HG02884 (cell line): Measurements from ENCODE around the gene LCOR.
"Not testable (repeated sequence)": the region's sequence is repeated elsewhere in the genome, so short reads cannot be mapped to it uniquely, and the experiment has no call there.

Experiments used
- ATAC-seq: cut with Tn5 transposase; IDR thresholded peaks from one replicate; pipeline ENCODE4 v1.9.1; 2021; ENCODE audit warnings: mild to moderate bottlenecking, moderate library complexity; ENCODE audit not compliant: unreplicated experiment

The LCOR gene

DNA sequence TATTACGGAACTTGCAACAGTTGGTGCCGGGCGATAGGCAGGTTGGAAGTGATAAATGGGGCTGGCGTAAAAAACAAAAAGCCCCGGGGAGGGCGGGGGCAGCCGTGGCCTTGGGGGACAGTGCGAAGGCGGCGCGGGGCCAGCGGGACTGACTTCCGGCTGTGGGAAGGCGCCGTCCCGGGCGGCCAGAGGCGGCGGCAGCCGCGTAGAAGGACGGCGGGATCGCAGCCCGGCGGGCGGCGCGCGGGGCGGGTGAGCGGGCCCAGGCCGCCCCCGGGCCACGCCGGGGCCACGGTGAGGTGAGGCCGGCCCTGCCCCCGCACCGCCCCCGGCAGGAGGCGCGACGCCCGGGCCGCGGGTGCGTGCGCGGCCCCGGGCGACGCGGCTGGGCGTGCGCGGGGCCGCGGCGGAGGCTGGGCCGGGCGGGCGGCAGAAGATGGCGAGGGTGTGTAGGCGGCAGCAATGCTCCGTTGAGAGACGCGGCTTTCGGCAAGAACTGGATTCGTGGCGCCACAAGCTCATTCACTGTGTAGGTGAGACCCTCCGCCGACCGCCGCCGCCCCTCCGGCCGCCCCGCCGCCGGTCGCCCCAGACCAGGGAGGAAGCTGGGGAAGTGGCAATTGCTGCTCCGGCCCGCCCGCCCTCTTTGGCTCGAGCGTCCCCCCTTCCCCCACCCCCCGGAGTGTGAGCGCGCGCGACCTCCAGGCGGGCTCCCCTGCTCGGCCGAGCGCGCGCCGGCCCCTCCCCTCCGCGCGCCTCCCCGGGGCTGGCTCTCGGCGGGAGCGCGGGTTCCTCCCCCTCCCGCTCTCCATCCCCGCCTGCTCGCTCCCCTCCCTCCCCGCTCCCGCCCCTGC, at the start of gene LCOR:
Gene LCOR (plus strand): TSS at position 432 of the 854 bp plus-strand sequence. CDS start 116,760 bp downstream, outside the sequence.
- peak; percentile 56 for ATAC-seq

DNA sequence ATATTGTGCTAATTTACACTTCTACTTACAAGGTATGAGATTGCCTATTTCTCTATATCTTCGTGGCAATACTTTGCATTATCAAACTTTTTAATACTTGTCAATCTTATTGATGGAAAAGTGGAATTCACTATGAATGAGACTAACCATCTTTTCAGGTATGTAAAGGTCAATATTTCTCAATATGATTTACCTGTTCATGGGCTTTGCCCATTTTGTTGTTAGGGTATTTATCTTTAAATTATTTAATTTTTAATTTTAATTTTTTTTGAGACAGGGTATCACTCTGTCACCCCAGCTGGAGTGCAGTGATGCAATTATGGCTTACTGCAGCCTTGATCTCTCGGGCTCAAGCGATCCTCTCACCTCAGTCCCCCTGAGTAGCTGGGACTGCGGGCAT, 47.8 kb upstream of the LCOR start:
- ATAC-seq = no peak

GRCh38 chr10:96789571-96790108, 42.5 kb upstream of the LCOR start:
- peak; percentile 86 for ATAC-seq

- ATAC-seq = no peak
These were observed 40.2 kb upstream of the LCOR start for GRCh38 chr10:96791902-96792301.

GRCh38 chr10:96794836-96795733, 37.0 kb upstream of the LCOR start:
- no peak for ATAC-seq

GRCh38 chr10:96797485-96797884, 34.6 kb upstream of the LCOR start:
- ATAC-seq = no peak

- ATAC-seq = no peak
These were observed 28.8 kb upstream of the LCOR start for GRCh38 chr10:96803288-96803664.

DNA sequence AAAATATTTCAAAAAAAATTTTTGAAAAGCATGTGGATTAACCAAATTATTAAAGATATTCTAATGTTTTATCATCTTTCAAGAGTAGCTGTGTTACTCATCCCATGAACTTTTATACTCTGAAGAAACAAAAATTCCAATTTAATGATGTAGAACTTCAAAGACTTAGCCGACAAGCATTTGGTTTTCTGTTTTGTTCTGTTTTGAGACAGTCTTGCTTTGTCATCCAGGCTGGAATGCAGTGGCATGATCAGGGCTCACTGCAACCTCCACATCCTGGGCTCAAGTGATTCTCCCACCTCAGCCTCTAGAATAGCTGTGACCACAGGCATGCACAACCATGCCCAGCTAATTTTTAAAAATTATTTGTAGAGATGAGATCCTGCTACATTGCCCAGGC, 17.8 kb upstream of the LCOR start:
- no peak for ATAC-seq

- not testable (repeated sequence) for ATAC-seq
These were observed 13.1 kb upstream of the LCOR start for GRCh38 chr10:96818971-96819370.

DNA sequence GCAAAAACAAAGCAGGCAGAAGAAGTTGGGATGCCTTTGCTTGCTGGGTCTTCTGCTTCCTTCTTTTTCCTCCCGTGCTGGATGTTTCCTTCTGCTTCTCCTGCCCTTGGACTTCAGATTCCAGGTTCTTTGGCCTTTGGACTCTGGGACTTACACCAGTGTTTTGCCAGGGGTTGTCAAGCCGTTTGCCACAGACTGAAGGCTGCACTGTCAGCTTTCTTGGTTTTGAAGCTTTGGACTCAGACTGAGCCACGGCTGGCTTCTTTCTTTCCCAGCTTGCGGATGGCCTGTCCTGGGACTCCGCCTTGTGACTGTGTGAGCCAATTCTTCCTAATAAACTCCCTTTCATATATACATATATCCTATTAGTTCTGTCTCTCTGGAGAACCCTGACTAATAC, 11.3 kb upstream of the LCOR start:
- ATAC-seq = no peak

DNA sequence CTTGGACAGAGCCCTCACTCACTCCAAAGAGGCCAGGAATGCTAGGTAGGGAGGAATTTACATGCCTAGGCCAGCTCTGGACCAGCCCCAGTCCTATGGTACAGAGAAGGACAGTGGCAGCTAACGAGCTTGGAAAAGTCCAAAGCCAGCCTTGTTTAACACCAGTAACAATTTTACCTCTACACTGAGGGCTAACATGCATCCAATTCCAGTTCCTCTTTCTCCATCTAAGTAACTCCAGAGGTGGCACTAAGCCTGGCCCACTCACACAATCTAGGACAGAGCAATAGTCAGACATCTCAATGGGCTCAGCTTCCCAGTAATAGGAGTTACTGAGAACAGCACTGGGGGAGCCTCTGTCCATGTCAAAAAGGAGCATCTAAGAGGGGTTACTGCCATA, 5.7 kb upstream of the LCOR start:
- no peak for ATAC-seq

DNA sequence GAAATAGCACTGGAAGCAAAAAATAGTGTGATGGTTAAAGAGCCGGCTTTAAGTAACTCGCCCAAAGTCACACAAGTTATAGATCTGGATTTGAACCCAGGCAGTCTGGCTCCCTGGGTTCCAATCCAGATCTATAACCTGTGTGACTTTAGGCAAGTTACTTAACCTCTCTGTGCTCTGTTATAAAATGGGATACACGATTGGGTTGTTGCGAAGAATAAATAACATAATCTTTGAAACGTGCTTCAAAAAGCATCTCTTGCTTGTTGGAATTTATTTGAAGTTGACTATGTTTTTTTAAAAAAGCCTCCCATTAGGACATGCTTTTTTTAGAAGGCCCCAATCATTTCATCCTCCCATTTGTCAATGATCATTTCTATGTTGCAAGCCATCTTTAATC, 3.5 kb upstream of the LCOR start:
- no peak for ATAC-seq

- ATAC-seq = no peak
These were observed 2.9 kb upstream of the LCOR start for GRCh38 chr10:96829029-96829773.

DNA sequence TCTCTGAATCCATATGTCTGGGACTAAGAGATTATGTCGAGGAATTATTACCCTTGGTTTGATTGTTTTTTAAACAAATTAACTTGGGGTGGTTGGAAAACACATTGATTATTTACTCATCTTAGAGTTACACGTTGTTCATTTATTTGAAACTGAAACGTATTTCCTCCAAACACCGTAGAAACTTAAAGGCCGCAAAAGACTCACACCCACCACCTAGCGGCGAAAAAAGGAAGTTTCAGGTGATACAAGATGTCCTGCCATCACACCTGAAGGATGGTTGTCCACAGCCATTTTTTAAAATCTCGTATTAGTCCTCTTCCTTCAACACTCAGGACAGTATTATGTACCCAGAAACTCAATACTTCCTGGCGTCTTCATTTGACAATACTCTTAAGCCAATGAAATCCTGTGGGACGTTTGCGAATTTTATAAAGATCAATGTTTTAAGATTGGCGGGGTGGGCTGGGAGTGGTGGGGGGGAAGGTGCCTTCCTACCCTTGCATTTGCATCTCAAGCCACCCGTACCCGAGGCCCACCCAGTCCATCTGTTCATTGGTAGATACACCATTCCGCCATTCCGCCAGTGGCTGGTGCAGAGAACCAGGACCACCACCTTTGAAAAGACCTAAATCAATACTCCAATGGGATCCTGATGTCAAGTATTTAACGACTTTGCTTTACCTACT, 1.4 kb upstream of the LCOR start:
- no peak for ATAC-seq

DNA sequence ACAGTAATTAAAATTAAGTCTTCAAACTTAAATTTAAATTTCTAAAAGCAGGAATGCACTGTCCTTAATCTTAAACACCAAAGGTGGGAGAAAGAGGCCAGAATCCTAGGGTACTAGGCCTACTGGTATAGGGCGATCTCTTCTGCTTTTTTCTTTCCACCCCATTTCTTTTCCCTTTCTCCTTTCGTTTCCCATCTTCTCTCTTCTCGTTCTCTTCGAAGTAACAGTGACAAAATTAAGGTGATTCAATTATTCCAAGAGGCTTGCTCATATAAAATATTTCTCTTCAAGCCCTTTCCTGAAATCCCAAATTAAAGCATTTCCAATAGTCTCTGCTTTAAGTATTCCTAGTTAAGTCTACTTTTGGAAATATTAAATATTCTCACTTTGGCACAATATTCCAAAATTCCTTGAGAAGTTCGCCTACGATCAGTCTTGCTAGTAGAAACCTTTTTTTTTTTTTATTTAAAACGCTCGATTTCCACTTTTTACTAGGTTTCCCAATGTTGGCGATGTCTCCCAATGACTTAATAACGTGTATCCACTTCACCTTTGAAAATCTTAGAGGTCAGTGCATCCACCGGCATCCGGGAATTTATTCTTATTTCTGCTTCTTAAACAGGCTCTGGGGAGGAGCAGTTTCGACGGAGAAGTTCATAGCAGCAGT, 765 bp upstream of the LCOR start:
- ATAC-seq = no peak

GRCh38 chr10:96832721-96833219, 672 bp downstream of the LCOR start:
- peak; percentile 46 for ATAC-seq

GRCh38 chr10:96833220-96834001, 1.3 kb downstream of the LCOR start:
- ATAC-seq = no peak

GRCh38 chr10:96834120-96834519, 2.0 kb downstream of the LCOR start:
- no peak for ATAC-seq

DNA sequence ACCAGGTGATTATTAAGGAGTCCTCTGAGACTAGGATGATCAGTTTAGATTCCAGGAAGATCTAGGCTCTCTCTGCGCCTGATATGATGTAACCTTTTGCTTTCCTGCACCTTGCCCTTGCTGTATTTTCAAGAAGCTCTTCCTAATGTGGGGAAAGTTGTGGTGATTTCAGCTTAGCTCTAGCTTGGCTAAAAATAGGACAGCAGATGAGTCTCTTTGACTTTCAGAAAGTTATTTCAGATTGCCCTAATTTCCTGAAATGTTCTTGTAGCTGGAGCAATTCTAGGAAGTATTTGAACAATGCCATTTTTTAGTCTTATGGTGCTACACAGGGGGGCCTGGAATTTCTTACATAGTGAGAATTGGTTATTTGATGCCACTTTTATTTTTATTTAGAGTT, 3.8 kb downstream of the LCOR start:
- no peak for ATAC-seq
